GM12873 (cell line): Measurements from ENCODE around the gene SUSD6.

ENCODE experiments used
- TF ChIP-seq, protein P1 (sequence below): IDR thresholded peaks from 2 replicates; pipeline ENCODE4 v1.5.1; 2012; ENCODE audit warnings: low read depth, mild to moderate bottlenecking, moderate library complexity, low read length, control low read depth; ENCODE audit not compliant: insufficient read depth; ENCODE audit errors: missing control alignments

Gene SUSD6

DNA sequence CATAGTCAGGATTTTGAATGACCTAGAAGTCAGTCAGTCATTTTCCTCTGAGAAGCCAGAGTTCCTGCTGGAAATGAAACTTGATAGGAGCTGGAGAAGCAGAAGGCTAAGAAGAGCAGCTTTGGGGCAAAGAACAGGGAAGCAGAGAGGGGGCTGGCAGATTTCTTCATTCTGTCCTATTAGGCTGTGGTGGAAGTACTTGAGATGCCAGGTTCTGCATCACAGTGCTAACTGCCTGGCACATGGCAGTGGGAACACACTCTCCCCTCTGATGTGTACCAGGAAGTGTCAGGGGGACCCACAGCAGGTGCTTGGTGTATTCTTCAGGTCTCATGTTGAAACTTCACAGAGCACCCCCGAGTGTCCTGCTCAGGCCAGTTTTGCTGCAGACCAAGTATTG is 61.0 kb downstream of the SUSD6 start:
- TF ChIP-seq, protein P1, sequence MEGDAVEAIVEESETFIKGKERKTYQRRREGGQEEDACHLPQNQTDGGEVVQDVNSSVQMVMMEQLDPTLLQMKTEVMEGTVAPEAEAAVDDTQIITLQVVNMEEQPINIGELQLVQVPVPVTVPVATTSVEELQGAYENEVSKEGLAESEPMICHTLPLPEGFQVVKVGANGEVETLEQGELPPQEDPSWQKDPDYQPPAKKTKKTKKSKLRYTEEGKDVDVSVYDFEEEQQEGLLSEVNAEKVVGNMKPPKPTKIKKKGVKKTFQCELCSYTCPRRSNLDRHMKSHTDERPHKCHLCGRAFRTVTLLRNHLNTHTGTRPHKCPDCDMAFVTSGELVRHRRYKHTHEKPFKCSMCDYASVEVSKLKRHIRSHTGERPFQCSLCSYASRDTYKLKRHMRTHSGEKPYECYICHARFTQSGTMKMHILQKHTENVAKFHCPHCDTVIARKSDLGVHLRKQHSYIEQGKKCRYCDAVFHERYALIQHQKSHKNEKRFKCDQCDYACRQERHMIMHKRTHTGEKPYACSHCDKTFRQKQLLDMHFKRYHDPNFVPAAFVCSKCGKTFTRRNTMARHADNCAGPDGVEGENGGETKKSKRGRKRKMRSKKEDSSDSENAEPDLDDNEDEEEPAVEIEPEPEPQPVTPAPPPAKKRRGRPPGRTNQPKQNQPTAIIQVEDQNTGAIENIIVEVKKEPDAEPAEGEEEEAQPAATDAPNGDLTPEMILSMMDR: no peak

DNA sequence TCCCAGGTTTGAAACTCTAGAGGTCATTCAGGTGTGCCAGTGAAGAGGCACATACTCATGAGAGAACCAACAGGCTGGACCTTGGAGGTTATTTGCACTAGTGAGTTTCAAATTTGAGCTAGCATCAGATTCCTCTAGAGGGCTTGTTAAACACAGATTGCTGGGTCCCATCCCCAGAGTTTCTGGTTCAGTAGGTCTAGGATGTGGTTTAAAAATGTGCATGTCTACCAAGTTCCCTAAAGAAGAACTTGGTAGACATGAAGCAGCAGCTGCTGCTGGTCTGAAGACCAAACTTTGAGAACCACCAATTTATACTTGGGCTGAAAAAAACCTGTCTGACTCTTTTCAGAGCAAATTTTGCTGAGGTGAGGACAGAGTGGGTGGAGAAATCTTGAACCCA is 61.7 kb downstream of the SUSD6 start:
- TF ChIP-seq, protein P1: peak; percentile 23

DNA sequence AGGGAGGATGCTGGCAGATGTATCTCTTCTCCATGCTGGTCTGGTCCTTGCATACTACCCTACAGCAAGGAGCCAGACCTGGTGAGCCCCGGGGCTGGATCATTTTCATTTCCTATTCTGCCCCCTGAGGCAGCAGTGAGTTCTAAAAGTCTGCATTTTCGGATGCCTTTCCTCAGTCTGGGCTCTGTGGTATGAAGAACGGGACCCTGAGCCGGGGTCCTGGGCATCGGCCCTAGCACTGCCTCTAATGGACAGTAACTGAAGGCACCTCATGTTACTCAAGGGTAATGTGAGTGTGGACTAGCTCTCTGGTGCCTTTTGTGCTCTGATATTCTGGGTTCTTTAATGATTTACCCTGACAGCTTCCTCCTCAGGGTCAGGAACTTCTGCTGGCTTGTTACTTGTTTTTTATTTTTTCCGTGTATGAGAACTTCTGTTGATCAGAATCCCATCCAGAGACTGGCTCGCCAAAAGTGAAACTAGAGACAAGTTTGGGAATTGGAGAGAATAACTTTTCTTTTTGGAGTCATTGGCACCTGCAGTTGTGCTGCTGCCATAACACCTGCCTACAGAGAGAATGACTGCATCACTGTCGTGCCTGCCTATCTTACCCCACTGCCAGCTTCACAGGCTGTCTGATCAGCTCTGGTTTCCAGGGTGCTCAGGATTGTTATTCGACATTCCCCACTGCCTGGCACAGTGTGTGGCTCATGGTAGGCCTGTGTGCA is 62.3 kb downstream of the SUSD6 start:
- TF ChIP-seq, protein P1: peak; percentile 37

DNA sequence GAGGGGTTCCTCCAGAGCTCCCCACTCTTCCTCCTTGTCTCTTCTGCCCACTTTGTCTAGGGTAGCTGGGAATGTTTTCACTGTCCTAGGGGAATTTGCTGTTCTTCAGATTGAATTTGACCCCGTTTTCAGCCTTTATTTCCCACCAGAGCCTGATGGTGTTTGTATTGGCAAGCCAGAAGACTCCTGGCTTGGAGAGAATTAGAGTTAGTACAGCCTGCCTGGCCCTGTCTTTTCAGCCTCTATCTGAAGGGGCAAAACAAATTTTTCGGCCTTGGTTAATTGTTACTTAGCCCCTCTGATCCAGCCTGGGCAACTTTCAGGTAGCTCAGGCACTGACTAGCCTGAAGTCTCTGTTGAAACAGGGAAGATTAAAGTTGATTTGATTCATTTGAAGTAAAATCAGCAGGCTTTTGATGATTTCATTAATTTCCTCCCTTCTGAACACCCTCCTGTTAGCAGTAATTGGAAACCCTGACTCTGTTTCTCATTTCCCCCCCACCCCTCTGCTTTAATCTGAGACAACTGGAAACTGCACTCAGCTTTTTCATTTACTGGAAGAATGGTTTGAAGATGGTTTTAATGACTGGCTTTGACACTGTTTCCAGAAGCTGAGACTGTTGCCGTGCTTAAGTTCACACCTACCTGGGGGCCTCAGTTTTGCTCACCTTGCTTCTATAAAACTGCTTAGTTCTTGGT is 63.3 kb downstream of the SUSD6 start:
- TF ChIP-seq, protein P1: no peak

DNA sequence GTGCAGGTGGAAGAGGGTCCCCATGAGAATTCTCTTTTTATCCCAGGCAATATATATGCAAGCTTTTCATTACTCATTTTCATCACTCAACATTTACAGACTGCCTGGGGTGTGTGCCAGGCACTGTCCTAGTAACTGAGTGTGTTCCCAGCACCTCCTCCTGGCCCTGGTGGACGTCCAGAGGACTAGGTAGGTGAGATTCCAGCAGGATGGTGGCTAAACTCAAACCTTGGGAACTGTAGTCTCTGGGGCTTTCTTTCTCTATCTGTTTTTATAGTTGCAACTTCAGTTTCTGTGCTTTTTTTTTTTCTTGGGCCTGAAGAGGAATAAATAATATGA is 63.8 kb downstream of the SUSD6 start:
- TF ChIP-seq, protein P1: no peak

DNA sequence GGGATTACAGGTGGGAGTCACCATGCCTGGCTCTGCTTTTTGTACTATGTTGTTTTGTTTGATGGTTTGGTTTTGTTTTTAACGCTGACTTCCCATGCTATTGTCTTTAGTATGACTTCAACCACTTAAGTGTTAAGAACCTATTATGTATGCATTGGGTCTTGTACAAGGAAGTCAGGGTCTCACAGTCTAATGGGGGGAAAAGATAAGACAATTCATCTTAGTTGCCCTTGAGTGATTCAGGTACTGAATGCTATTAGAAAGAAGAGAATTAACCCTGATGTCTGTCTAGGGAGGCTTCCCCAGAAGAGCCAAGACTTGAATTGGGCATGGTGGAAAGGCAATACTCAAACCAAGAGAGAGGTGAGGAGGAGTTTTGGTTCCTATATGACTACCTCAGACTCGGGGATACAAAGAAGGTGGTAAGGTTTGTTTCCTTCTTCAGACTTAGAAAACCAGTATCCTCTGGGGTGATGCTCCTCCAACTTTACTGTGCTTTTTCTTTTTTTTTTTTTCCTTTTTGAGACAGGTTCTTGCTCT is 64.6 kb downstream of the SUSD6 start:
- TF ChIP-seq, protein P1: no peak

DNA sequence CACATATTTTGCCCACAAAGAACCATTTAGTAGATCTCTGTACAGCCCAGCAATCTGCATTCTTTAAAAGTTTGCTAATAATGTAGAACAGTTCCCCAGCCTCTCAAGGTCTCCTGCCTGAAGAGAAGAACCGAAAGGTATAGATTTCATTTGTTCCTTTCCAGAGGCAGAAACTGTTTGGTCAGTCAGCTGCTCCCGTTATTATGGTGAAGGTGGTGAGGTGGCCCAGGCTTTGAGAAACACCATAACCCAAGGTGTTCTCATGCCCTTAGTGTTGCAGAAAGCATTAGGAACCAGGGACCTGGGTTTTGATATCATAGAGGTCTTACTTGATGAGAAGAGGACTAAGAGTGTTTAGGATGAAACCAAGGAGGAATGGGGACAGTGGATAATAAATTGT is 65.3 kb downstream of the SUSD6 start:
- TF ChIP-seq, protein P1: no peak
